ENCODE results near the gene TRIP13.
A peak's percentile ranks its signal among the peaks of the same experiment; 100 is the strongest.

TRIP13 gene

DNA sequence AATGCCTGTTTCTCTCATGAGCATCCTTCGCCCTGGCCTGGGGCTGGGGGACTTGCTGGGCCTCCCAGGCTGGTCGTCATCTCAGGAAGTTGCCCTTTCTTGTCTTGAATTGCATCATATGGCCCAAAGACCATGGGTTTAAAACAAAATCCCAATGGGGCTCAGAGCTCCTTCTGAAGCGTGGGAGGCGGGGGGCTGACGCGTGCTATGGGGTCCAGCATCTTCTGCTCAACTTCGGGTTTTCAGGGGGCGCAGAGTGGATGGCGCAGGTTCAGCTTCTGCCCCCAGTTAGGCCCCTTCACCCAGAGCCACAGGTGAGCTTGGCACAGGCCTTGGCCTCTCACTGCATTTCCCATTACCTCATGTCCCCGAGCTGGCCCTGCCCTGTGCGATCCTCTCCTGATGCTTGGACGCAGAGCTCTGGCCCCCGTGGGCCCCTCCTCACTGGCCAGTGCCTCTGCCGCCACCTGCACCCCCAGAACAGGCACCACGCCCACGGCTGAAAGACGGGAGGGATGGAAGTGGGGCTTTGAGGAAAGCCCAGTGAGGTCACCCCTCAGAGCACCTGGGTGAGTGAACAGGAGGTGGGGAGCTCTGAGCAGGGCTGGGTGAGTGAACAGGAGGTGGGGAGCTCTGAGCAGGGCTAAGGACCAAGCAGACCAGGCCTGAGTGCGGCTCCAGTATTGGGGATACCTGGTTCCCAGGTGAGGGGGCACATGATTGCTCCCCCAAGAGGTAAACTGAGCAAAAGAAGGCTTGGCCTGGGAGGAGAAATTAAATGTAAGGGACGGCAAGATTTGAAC is 56.0 kb downstream of the TRIP13 start:
- TF ChIP-seq, protein P1, sequence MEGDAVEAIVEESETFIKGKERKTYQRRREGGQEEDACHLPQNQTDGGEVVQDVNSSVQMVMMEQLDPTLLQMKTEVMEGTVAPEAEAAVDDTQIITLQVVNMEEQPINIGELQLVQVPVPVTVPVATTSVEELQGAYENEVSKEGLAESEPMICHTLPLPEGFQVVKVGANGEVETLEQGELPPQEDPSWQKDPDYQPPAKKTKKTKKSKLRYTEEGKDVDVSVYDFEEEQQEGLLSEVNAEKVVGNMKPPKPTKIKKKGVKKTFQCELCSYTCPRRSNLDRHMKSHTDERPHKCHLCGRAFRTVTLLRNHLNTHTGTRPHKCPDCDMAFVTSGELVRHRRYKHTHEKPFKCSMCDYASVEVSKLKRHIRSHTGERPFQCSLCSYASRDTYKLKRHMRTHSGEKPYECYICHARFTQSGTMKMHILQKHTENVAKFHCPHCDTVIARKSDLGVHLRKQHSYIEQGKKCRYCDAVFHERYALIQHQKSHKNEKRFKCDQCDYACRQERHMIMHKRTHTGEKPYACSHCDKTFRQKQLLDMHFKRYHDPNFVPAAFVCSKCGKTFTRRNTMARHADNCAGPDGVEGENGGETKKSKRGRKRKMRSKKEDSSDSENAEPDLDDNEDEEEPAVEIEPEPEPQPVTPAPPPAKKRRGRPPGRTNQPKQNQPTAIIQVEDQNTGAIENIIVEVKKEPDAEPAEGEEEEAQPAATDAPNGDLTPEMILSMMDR (IDR thresholded peaks at IDR 0.05; ENCODE audit: insufficient read depth, missing control alignments): no peak
- DNase-seq (ENCODE audit: insufficient read length, low spot score) (no peak), FAIRE-seq (no peak)

- FAIRE-seq (no peak), DNase-seq (ENCODE audit: insufficient read length, low spot score) (no peak)
- TF ChIP-seq, protein P1 (IDR thresholded peaks at IDR 0.05; ENCODE audit: insufficient read depth, missing control alignments): no peak
These were observed 56.5 kb downstream of the TRIP13 start for GRCh38 chr5:949275-949543.

DNA sequence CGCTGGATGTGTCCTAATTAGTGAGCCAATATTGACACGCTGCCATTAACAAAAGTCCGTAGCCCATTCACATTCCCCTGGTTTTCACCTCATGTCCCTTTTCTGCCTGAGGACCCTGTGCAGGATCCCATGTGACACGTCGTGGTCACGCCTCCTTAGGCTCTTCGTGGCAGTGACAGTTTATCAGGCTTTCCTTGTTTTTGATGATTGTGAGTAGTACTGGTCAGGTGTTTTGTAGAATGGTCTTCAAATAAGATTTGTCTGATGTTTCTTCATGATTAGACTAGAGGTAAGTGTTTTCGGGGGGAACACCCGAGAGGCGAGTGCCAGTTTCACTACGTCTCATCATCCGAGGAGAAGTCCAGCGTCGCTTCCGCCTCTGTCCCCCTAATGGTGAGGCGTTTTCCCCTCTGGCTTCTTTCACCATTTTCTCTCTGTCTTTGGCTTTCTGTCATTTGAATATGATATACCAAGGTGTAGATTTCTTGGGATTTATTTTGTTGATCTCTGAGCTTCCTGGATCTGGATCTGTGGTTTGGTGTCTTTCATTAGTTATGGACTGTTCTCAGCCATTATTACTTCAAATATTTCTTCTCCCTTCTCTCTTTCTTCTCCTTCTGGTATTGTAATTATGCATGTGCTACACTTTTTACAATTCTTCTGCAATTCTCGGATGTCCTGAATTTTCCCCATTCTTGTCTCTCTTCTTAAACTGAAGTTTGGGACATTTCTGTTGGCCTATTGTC is 57.3 kb downstream of the TRIP13 start:
- TF ChIP-seq, protein P1 (IDR thresholded peaks at IDR 0.05; ENCODE audit: insufficient read depth, missing control alignments): no peak
- DNase-seq (ENCODE audit: insufficient read length, low spot score): no peak
- no peak for FAIRE-seq

DNA sequence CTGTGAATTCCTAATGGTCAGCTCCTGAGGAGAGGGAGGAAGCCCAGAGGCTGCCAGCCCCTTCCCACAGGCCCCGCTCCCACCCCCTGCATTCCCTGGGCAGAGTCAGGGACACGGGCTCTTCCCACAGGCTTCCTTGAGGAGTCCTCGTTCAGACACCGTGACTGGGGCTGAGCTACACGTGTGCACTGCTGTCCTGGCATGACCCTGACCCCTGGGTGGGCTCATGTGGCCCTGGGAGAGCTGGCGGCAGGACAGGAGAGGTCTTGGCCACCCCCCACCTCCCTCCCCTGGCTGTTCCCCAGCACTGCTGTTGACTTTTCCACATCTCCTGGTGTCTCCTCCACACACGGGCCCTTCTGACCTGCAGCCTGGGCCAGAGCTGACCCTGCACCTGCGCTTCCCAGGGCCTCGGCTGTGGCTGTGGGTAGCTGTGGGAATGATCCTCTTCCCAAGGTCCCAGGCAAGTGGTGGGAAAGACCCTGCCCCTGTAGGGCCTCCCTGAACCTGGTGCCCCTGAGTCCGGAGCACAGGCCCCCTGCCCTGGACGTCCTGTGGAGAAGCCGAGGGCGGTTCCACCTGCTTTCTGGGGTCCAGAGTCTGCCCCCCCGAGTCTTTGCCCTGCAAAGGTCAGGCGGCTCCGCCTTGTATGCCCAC is 59.4 kb downstream of the TRIP13 start:
- FAIRE-seq: no peak
- no peak for DNase-seq (ENCODE audit: insufficient read length, low spot score)

DNA sequence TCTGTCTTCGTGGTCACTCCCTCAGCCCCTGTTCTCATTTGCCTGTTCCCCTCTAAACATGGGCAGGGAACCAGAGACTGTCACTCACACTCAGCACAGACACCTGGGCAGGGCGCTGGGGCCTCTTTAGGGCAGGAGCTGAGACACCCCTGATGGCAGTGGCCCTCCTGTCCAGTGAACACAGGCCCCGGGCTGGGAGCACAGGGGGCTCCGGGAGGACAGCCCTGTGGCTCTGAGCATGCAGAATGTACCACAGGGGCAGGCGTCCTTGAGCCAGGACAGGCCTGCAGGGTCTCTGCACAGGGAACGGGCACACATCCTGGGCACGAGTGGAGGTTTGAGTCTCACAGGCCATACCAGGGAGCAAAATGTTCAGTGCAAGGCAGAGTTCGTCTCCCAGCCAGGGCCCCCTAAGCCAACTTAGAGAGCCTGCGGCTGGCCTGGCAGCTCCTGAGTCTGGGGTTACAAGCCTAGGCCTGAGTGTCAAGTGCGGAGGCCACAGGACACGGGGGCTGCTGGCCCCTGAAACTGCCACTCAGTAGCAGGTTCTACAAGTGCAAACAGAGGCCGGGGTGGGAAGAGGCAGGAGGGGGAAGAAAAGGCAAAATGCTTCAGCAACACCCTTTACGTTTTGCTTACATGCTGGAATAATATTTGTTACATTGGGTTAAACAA is 60.0 kb downstream of the TRIP13 start:
- no peak for FAIRE-seq
- DNase-seq (ENCODE audit: insufficient read length, low spot score): no peak
- TF ChIP-seq, protein P1 (IDR thresholded peaks at IDR 0.05; ENCODE audit: insufficient read depth, missing control alignments): no peak

More for the DNA sequence above, 59.4 kb downstream of the TRIP13 start:
- TF ChIP-seq, protein P1 (IDR thresholded peaks at IDR 0.05; ENCODE audit: insufficient read depth, missing control alignments): no peak

- DNase-seq (ENCODE audit: insufficient read length, low spot score) (peak; percentile 41), FAIRE-seq (peak; percentile 6)
- TF ChIP-seq, protein P1 (IDR thresholded peaks at IDR 0.05; ENCODE audit: insufficient read depth, missing control alignments): no peak
These were observed 61.1 kb downstream of the TRIP13 start for GRCh38 chr5:953535-954449.
